Kidney capillary endothelial cell (primary cell): Measurements from ENCODE around the gene ALDH4A1.
A peak's percentile ranks its signal among the peaks of the same experiment; 100 is the strongest.

ENCODE experiments used
- DNase-seq: peaks from one replicate; pipeline ENCODE4 v3.0.0-alpha.2; 2018; ENCODE audit warnings: low spot score

ALDH4A1 gene

DNA sequence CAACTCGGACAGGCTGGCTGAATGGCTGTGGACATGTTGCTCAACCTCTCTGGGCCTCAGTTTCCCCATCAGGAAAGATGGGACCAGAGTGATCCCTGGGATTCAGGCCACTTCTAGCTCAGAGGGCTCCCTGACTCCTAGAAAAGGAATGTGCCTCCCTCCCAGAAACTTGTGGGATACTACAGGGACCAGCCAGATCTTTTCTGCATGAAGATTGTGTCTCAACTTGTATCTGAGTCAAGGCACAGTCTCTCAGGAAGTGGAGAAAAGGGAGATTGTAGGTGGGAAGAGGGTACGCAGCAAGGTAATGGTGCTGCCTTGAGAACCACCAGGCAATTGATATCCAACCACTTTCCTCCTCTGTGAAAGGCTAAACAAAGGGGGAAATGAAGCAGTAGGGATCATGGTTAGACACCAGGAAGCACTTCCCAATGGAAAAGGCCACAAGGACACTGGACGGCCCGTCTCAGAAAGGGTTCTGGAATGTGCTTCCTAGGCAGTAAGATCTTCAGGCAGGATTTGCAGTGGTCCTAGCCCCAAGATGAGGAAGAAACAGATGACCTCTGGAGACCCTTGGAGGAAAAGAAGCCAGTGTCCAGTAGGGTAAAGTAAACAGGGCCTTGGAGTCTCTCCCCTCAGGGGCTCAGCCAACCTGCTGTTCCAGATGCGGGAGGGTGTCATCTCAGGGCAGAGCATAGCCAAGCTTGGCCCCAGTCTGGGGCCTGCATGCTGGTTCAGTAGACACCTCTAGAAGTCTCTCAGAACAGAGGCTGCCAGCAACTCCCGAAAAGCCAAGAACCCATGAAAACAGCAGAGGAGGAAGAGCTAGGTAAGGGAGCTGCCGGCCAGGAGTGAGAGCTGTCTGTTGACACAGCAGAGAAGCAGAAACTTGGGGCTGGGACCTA, 37.3 kb upstream of the ALDH4A1 start:
- DNase-seq, result no peak

DNA sequence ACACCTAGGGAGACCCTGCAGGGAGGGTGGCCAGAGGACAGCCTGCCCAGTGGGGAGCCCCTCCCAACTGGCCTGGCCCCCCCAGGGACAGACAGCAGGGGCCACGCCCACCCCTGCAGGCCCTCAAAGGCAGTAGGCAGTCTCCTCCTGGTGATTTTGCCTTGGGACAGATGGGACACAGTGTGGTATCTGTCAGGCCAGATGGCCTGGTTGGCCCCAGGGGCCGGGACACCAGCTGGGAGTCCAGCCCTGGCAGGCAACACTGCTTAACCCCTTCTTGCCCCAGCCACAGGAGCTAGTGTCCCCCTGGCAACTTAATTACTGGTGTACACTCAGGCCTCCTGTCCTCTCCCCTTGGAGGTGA, 36.3 kb upstream of the ALDH4A1 start:
- no peak for DNase-seq

DNA sequence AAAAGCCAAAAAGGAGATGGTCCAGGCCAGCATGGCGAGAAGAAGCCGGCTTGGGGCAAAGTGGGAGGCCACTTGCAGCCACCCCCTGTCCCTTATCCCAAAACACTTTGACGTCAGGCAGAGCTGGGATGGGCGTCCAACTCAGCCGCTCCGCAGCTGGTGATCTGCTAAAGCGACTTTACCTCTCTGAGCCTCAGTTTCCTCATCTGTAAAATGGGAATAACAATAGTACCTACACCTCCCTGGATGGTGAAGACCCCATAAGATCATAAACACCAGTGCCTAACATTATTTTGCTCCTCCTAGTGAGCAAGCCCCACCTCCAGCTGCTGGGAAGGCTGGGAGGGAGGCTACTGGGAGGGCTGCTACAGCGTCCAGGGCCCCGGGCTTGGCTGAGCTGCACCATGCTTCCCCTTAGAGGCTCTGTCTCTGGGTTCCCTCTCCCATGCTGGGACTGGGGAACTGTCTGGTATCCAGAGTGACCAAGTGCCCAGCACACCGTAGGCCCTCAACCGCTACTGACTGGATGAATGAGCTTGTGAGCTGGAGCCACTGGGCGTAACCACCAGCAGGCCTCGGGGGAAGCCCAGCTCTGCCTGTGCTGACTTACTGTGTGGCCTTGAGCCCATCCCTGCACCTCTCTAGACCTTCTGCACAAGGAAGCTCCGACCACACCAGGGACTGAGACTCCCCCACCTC, 35.8 kb upstream of the ALDH4A1 start:
- no peak for DNase-seq

DNA sequence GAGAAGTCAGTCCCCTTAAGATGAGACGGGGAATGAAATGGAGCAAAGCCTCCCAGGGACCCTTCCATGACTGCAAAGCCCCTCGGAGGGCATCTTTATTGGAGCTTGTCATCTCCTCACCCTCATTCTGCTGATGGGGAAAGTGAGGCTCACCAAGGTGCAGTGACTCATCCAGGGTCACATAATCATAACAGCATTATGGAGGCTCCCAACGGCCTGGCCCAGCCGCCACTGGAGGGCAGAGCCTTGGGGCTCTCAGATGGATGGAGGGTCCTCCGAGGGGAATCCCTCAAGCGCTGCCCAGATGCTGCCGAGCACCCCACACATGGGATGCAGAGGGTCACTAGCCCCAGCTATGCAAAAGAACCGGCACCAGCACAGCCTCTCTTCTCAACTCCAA, 35.2 kb upstream of the ALDH4A1 start:
- no peak for DNase-seq

DNA sequence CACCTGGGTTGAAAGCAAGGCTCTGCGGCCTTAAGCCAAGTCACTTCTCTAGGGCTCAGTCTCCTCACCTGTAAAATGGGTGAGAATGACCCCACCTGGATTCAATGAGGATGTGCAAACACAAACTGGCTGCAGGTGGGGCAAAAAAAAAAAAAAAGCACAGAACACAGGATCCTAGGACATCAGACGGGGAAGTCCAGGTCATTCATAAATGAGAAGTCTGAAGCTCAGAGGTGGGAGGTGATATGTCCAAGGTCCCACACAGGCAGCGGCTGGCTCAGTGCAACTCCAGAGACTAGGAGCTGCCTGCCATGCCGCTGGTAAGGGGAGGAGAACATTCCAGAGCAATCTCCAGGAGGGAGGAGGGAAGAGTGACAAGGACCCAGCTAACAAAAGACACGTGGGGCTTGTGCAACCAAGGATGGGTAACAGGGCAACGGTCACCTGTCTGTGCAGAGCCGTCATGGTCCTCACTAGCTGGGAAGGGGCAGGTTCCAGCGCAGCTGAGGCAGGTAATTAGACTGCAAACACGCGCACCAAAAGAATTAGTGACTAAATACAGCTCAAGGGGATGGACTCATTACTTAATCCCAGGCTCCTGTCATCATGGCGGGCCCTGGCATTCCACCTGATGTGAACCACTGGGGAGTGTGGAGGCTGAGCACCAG, 34.6 kb upstream of the ALDH4A1 start:
- no peak for DNase-seq

DNA sequence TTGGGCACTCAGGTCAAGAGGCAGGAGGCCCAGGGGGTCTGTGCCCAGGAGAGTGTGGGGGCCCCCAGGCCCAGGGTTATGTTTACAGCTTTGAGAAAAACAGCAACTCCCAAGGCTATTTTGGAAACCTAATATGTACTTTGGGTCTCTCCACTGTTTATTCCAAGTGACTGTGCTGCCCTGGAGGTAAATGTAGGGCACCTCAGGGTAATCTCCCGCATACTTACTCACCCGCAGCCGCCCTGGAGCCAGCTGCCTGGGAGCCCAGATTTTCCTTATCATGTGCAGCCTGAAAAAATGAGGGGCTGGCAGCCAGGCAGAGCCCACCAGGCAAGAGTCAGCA, 34.1 kb upstream of the ALDH4A1 start:
- no peak for DNase-seq

DNA sequence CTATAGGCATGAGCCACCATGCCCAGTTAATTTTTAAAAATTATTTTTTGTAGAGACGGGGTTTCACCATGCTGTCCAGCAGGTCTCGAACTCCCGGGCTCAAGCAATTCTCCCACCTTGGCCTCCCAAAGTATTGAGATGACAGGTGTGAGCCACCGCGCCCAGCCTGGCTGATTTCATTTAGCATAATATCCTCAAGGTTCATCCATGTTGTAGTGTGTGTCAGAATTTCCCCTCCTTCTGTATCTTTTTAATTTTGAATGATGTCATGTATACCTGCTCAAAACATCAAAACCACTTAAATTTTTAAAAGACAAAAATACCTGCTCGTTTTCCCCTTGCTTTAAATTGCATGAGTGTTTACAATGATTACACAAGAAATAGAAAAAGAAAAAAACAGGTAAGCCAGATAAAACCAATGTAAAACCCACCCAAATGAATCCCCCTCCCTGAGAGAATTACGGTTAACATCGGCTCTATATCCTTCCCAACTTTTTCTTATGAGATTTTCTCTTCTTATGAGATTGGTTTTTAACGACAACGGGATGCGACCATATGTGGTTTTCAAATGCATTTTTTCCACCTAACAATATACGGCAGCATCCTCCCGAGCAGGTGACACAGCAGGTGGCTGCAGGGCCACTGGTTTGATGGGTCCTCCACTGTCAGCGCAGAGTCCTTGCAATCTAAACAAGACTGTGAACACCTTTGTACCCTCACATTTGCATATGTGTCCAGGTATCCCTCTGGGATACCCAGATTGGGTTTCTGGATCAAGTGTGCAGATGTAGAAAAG, 32.0 kb upstream of the ALDH4A1 start:
- DNase-seq, result no peak

DNA sequence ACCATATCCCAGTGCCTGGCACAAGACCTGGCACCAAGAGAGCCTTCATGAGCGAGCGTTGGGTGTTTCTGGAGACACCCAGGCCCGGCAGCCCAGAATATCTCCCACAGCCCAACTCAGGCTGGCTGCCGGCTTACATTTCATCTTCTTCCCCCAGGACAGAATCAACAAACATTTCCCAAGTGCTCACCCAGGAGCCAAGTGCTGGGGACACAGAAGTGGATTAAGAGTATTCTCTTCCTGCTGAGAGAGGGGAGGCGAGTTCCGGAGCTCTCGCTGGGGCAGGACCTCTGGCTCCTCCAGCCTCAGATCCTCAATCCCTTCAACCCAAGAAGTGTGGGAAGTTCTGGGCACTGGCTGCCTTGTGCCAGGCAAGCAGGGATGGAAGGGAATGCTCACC, 30.5 kb upstream of the ALDH4A1 start:
- no peak for DNase-seq

DNA sequence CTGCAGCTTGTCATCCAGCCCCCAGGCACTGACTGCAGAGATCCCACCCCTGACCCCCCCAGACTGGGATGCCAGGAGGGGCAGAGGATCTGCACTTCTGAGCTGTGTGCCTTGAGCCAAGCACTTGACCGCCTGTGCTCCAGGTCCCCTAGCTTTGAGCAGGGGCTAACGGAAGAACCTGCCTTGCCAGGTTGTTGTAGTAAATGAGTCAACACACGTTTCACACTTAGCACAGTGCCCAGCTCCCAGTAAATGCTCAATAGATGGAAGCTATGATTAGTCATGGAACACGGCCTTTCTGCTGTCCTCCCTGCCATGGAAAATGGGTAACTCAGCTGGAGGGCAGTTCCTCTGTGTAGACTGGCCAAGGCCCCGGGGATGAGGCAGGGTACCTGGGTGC, 30.0 kb upstream of the ALDH4A1 start:
- DNase-seq, result no peak

DNA sequence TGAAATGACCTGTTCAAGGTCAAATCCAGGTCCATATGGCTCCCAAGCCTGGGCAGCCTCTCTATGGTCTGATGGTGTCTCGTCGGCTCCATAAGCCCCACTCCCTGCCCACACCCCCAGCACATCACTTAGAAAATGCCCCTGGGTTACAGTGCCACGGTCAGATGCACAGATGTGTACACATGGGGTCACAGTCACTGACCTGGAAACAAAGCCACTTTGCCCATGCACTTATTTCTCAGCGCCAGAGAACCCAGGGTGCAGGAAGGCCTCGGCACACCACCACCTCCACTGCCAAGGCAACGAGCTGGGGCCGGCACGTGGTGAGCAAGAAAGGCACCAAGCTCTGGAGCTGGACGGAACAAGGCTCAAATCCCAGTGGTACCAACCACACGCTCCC, 29.4 kb upstream of the ALDH4A1 start:
- no peak for DNase-seq

DNA sequence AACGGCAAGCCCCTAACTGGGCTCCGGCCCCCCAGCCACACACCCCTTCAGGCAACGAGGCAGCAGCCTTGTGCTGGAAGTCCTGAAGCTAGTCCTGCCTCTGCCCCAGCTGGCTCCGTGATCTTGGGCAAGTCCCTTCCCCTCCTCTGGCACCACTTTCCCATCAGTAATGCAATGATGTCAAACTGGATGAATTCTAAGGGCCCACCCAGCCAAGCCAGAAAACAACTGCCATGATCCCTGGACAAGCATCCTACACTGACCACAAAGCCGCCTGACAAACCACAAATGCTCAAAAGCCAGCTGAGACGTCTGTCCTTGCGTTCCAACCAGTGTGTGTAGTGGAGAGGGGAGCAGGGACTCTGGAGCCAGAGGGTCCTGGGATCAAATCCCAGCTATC, 27.3 kb upstream of the ALDH4A1 start:
- DNase-seq, result no peak

DNA sequence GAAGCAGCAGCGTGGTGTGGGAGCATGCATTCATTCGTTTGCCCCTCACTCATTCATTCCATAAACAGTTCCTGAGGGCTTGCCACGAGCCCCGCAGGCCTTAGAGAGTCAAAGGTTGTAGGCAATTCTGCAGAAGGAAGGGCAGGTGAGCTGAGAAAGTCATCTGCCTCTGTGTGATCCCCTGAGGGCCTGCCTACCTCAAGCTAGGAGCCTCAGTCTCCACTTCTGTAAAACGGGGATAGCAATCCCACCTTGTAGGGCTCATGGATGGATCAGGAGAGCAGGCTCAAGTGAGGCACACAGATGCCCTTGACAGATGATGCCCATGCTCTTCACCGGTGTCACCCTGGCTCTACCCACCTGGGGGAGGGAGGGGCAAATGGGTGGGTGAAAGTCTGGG, 26.6 kb upstream of the ALDH4A1 start:
- no peak for DNase-seq

DNA sequence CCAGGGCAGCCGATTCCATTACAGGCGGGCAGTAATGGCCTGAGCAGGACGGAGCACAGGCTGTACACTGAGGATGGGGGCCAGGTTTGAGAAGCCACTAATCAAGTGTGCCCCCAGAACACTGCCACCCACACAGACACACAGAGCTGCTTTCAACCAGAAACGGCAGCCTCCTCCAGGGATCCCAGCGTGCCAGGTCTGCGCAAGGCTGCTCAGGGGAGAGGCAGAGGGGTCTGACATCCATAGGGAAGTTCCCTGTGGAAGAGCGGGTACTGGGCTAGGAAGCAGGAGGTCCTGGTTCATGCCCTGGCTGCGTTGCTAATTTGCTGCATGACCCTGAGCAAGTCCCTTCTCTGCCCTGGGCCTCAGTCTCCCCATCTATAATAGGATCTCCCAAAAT, 26.1 kb upstream of the ALDH4A1 start:
- no peak for DNase-seq

DNA sequence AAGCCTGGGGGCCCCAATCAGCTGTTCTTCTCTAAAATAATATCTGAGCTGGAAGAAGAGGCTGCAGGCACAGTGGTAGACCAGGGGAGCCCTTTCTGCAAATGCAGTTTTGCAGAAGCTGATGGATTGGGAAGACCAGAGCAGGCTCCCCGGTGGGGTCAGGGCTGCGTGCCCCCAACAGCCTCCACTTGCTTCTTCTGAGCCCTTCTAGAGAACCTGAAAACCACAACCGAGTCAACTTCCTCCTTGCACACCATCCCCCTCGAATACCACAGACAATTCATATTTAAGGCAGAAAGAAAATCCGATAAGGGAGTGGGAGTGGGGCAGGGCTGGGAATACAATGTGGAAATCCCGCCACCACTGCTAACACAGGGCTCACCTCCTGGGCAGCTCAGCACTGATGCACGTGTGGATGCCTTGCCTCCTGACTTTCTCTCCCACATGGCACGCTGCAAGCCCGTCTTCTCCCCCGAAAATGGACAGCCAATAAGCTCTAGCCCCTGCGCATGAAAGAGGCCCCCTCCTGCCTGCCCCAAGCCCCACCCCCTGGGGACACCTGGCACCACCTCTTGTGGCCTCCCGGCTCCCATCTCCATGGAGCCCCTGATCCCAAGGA, 25.4 kb upstream of the ALDH4A1 start:
- DNase-seq, result no peak

DNA sequence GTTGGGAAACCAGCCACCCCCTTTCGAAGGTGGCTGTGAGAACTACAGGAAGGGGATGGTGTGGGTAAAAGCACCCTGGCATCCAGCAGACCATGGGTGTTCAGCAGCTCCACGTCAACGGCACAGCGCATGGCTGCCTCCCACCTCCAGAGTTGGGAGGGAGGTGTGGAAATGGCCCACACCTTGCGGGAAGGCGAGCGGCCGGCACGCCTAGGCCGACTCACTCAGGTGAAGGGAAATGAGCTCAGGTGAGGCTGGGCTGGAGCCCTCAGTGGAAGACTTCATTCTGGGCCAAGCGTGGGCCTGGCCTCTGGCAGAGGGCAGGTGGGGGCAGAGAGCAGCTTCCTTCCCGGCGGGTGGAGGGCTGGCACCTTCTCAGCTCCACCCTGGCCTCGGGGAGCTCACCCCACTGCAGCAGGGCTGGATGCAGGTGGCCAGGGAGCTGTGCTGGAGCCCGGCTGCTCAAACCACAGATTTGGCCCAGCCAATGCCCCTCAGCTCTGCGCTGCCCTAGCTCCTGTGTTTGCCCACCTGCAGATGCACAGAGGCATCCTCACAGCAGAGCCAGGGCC, 24.8 kb upstream of the ALDH4A1 start:
- no peak for DNase-seq

DNA sequence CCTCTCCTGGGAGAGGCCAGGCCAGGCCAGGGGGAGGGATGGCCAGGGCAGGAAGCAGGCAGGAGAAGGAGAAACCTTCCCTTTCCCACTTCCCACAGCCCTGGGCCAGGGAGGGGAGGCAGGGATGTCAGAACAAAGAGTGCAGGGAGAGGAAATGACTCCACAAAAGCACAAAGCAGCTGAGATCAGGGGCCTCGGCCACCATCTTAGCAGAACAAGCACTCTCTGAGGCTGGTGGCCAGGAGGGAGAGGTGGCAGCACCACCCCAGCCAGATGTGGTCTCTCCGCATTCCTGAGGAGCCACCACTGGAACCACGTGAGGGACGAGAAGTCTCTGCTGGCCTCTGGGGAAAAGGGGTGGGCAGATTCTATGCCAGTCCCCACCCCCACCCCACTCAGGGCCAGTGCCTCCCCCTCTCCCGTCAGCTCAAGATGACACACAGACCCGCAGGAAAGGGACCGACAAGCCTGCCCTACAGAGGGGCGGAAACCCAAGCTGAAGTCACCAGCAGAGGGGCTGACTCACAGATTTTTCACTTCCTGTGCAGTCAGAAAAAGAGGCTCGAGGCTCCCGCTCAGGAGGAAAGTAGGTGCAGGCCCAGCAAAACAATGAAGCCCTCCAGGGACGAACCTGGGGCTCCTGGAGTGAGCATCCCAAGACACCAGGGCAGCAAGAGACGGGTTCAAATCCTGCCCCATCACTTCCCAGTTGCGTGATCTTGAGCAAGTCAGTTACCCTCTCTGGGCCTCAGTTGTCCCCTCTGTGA, 24.1 kb upstream of the ALDH4A1 start:
- peak; percentile 97 for DNase-seq

DNA sequence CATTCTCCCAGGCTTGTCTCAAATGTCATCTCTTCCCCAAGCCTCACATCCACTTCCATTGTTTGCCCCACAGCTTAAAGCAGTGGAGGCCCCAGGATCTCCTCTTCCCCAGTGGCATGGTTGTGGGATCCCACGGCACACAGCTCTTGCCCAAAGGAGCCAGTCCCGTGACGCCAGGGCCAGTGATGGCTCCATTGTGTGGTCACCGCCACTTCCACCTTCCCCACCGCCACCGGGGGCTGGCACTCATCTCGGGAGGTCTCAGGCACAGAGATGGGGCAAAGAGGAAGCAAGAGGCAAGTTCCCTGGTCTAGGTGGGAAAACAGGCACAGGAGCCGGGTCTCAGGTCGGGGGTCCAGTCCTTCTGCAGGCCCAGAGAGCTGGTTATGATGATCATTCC, 22.9 kb upstream of the ALDH4A1 start:
- DNase-seq, result no peak

DNA sequence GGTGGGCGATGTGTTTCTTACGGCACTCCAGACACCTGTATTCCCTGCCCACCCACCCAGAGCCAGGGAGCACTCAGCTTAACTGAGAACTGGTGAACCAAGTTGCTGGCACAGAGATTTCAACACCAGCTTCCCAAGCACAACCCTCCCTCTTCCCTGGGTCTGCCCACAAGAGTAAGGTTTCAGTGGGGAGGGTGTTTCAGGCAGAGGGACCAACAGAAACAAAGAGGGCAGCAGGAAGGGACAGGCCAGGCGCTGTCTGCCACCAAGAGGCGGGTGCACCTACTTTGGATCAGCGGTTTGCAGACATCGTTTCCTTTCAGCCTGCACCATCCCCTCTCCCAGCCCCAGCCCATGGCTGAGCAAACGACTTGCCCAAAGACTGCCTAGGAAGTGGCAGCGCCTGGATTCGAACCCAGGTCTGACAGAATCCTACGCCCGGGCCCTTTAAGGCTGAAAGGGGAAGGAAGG, 21.9 kb upstream of the ALDH4A1 start:
- DNase-seq, result no peak

DNA sequence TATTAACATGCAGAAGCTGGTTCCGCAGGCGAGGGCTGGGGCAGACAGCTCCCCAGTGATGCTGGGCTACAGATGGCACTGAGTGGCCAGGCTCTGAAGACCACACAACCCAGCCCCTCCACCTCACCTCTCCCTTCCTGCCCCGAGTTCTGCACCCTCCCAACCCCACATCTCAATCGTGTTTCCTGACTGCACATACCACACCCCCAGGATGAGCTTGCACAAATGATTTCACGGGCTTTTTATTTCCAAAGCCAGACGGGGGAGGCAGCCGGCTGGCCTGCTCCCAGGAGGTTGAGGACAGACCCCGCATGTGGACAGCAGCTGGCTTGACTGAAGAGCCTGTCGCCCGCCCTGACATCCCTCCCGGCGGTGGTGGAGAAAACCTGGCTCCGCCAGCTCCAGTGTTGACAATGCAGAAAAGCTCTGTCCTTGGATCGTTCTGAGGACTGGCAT, 21.4 kb upstream of the ALDH4A1 start:
- DNase-seq, result no peak
